Right atrium auricular region (tissue), 2 donors: Measurements from ENCODE around the gene DHX38. TPM values are rescaled to one million over a fixed set of nuclear protein-coding genes. Genes with fewer than 3 reads are reported as not detected.

Experiments used
- DNase-seq: peaks from one replicate; pipeline ENCODE4 v3.0.0-alpha.2; 2019; ENCODE audit warnings: low spot score
- H3K27ac ChIP-seq, 2 donors: fragments of 200-600 bp; sonication (generic); 1 replicate in 1 of 2; 2 replicates in 1 of 2; pipeline ENCODE4 v1.5.1; 2016 to 2019
- H3K27me3 ChIP-seq, 2 donors: fragments of 200-600 bp; sonication (generic); one replicate each; pipeline versions ENCODE4 v1.5.1 to v1.6.0; 2017 to 2019
- H3K36me3 ChIP-seq: fragments of 200-600 bp; sonication (generic); one replicate; pipeline ENCODE4 v1.5.1; 2016
- H3K4me1 ChIP-seq, 2 donors: fragments of 200-600 bp; sonication (generic); one replicate each; pipeline versions ENCODE4 v1.5.1 to v1.6.0; 2017 to 2019
- H3K4me3 ChIP-seq, 2 donors: fragments of 200-600 bp; sonication (generic); 1 replicate in 1 of 2; 2 replicates in 1 of 2; pipeline ENCODE4 v1.5.1; 2017 to 2019; ENCODE audit warnings: mild to moderate bottlenecking in 1 of 2, moderate library complexity in 1 of 2
- H3K9me3 ChIP-seq, 2 donors: fragments of 200-600 bp; sonication (generic); one replicate each; pipeline ENCODE4 v1.5.1; 2019
- CTCF ChIP-seq, 2 donors: fragments of 200-600 bp; sonication (generic); IDR thresholded peaks; one replicate each; pipeline ENCODE4 v1.5.1; 2019; ENCODE audit warnings: antibody characterized with exemption in 2 of 2
- total RNA-seq, 2 donors: library from RNA; depleted of rRNA; stranded (reverse); fragments of >200 nt; gene quantifications; one replicate each; pipeline ENCODE4 v1.1.0, GENCODE V29; 2016

Gene DHX38
- total RNA-seq, 2 donors from 2014 or later = 34.4 to 41.6 TPM

GRCh38 chr16:72107371-72107770, 13.7 kb downstream of the DHX38 start:
- no peak overlapping the region for H3K27ac ChIP-seq
- H3K4me3 ChIP-seq = no peak overlapping the region
- H3K36me3 ChIP-seq = peaks cover 99% of the 10 kb centered on the region
- no peak for DNase-seq
- no peaks in the 10 kb centered on the region for H3K27me3 ChIP-seq
- H3K4me1 ChIP-seq = no peaks in the 10 kb centered on the region
- no peak for TF ChIP-seq CTCF (IDR thresholded peaks at IDR 0.05)
- no peaks in the 10 kb centered on the region for H3K9me3 ChIP-seq

DNA sequence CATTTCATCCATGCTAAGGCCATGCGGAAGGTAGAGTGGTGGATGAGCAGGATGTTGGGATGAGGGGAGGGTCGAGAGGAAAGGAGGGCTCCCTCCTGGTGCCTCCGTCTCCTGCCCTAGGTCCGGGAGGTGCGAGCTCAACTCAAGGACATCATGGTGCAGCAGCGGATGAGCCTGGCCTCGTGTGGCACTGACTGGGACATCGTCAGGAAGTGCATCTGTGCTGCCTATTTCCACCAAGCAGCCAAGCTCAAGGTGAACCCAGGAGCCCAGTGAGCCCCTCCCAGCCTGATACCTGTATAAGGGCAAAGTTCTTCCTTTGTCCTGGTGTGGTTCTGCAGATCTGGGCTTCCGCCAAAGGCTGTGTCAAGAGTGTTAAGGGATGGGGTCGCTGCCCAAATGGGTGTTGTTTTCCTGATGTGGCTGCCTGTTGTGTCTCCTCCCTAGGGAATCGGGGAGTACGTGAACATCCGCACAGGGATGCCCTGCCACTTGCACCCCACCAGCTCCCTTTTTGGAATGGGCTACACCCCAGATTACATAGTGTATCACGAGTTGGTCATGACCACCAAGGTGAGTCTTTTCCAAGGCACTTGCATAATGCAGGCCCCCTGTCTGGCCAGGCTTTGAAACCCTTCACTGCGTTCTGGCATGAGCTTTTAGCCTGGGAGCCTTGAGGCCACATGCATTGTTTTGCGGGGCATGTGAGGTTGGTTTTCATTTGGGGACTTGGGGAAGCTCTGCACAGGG, 14.9 kb downstream of the DHX38 start:
- Histone ChIP-seq H3K9me3 (no peaks in the 10 kb centered on the region), H3K4me1 (no peaks in the 10 kb centered on the region), H3K36me3 (peaks cover 89% of the 10 kb centered on the region), H3K27me3 (no peaks in the 10 kb centered on the region), H3K27ac (no peak overlapping the region), H3K4me3 (no peak overlapping the region)
- TF ChIP-seq CTCF (IDR thresholded peaks at IDR 0.05) = no peak
- DNase-seq = no peak

DNA sequence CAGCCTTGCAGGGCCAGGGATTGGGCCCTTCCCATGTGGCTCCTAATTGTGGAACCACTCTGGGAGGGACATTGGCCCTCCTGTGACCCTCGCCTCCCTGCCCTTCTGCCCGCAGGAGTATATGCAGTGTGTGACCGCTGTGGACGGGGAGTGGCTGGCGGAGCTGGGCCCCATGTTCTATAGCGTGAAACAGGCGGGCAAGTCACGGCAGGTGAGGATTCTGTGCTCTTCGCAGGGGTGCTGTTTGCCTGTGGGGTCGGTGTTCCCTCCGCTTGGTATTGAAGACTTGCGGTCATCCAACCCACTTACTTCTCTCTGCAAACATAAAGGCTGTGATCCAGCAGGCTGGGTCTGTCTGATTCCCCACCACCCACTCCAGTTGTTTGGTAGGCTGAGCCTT, 15.7 kb downstream of the DHX38 start:
- no peaks in the 10 kb centered on the region for H3K27me3 ChIP-seq
- no peaks in the 10 kb centered on the region for H3K4me1 ChIP-seq
- DNase-seq = no peak
- TF ChIP-seq CTCF (IDR thresholded peaks at IDR 0.05) = no peak
- no peak overlapping the region for H3K4me3 ChIP-seq
- H3K36me3 ChIP-seq = peaks cover 82% of the 10 kb centered on the region
- no peaks in the 10 kb centered on the region for H3K9me3 ChIP-seq
- H3K27ac ChIP-seq = no peak overlapping the region

- no peak for DNase-seq
- peaks cover 74% of the 10 kb centered on the region for H3K36me3 ChIP-seq
- no peak overlapping the region for H3K4me3 ChIP-seq
- H3K27me3 ChIP-seq = no peaks in the 10 kb centered on the region
- no peaks in the 10 kb centered on the region for H3K4me1 ChIP-seq
- no peak overlapping the region for H3K27ac ChIP-seq
- H3K9me3 ChIP-seq = no peaks in the 10 kb centered on the region
- no peak for TF ChIP-seq CTCF (IDR thresholded peaks at IDR 0.05)
These were observed 16.4 kb downstream of the DHX38 start for GRCh38 chr16:72109966-72110530.

GRCh38 chr16:72110662-72111615, 17.3 kb downstream of the DHX38 start:
- H3K36me3 ChIP-seq = peaks cover 65% of the 10 kb centered on the region
- H3K9me3 ChIP-seq = no peaks in the 10 kb centered on the region
- no peaks in the 10 kb centered on the region for H3K4me1 ChIP-seq
- H3K27me3 ChIP-seq = no peaks in the 10 kb centered on the region
- no peak overlapping the region for H3K4me3 ChIP-seq
- H3K27ac ChIP-seq = no peak overlapping the region
- DNase-seq = no peak
- no peak for TF ChIP-seq CTCF (IDR thresholded peaks at IDR 0.05)
